ENCODE results near the gene ITPK1. TPM values are rescaled to one million over a fixed set of nuclear protein-coding genes. Genes with fewer than 3 reads are reported as not detected.

ITPK1 gene
- total RNA-seq, 1 experiment from 2014 or later: 25.9 TPM

DNA sequence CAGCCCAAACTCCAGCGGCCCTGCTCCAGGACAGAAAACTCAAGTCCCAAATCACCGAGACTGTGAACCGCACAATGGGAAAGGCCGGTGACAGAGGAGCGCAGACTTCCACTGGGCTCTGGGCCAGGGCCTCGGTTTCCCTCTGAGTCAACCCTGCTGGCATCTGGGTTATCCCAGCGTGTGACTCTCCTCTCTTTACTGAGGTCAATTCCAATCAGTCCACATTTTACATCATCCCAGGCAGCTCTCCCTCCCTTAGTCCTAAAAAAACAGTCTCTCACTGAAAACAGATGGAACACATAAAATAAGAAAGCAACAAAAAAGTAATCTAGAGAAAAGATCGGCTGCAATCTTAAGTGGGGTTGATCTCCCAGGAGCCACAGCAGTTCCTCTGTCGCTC lies 36.9 kb downstream of the ITPK1 start:
- ChIA-PET CTCF (no interaction called here), POLR2A (no interaction called here)
- H3K36me3 ChIP-seq (ENCODE audit: control insufficient read depth, insufficient read depth, low read length): no peaks in the 10 kb centered on the region
- intact Hi-C loops (cut with micrococcal nuclease; ENCODE audit: unreplicated experiment): no loop called here
- BruUV-seq (replicated peaks): no TSS peak
- TF ChIP-seq SIN3A (IDR thresholded peaks at IDR 0.05; ENCODE audit: borderline replicate concordance, insufficient read depth, low read depth, low read length) (no peak), CTCF (IDR thresholded peaks at IDR 0.05) (no peak), REST (IDR thresholded peaks at IDR 0.05; ENCODE audit: insufficient read depth in 1 of 2, low read depth in 2 of 2, low read length in 1 of 2) (no peak), TCF7L2 (IDR thresholded peaks at IDR 0.05; ENCODE audit: low read depth, low read length) (no peak), POLR2AphosphoS5 (IDR thresholded peaks at IDR 0.05; ENCODE audit: low read depth, low read length) (no peak)
- no peak overlapping the region for H3K4me3 ChIP-seq (ENCODE audit: low read depth in 2 of 2, low read length in 2 of 2)
- H3K27me3 ChIP-seq (ENCODE audit: control insufficient read depth, insufficient read depth, low read length): no peaks in the 10 kb centered on the region
- no peak for DNase-seq (ENCODE audit: low read depth, low spot score)
- H3K27ac ChIP-seq (ENCODE audit: low read length): no peak overlapping the region
- no peaks in the 10 kb centered on the region for H3K9me3 ChIP-seq (ENCODE audit: control insufficient read depth, insufficient read depth, low read depth, low read length)
- H3K4me1 ChIP-seq (ENCODE audit: control insufficient read depth, insufficient read depth, low read length): no peaks in the 10 kb centered on the region
- no peak for ATAC-seq
- in situ Hi-C loops (cut with HindIII; ENCODE audit: low pct_unique_long_range_greater_than_20kb, low sequenced_read_pairs): no loop called here

DNA sequence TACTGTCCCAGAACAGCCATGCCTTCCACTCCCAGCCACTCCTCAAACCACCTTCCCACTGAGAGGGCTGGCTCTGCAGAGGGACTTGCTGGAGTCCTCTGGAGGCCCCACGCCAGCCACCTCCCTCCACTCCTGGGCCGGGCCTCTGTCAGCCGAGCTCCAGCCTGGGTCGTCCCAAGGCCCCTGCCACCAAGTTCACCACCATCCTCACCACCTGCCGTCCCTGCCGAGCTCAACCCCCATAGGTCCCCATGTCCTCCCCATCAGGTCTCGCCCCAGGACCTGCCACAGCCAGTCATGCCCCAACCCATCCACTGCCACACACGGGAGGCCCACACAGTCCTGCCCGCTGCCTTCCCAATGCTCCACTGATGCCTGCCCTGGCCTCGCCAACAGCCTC lies 39.0 kb downstream of the ITPK1 start:
- CTCF ChIA-PET: no interaction called here

More for the DNA sequence above, 39.0 kb downstream of the ITPK1 start:
- ATAC-seq (no peak), DNase-seq (ENCODE audit: low read depth, low spot score) (no peak)
- Histone ChIP-seq H3K4me1 (ENCODE audit: control insufficient read depth, insufficient read depth, low read length) (no peaks in the 10 kb centered on the region), H3K36me3 (ENCODE audit: control insufficient read depth, insufficient read depth, low read length) (no peaks in the 10 kb centered on the region), H3K4me3 (ENCODE audit: low read depth in 2 of 2, low read length in 2 of 2) (no peak overlapping the region), H3K27me3 (ENCODE audit: control insufficient read depth, insufficient read depth, low read length) (no peaks in the 10 kb centered on the region), H3K9me3 (ENCODE audit: control insufficient read depth, insufficient read depth, low read depth, low read length) (no peaks in the 10 kb centered on the region), H3K27ac (ENCODE audit: low read length) (no peak overlapping the region)
- intact Hi-C loops (cut with micrococcal nuclease; ENCODE audit: unreplicated experiment) (no loop called here), in situ Hi-C loops (cut with HindIII; ENCODE audit: low pct_unique_long_range_greater_than_20kb, low sequenced_read_pairs) (no loop called here)
- TF ChIP-seq REST (IDR thresholded peaks at IDR 0.05; ENCODE audit: insufficient read depth in 1 of 2, low read depth in 2 of 2, low read length in 1 of 2): no peak
- TF ChIP-seq CTCF (IDR thresholded peaks at IDR 0.05): no peak
- no peak for TF ChIP-seq POLR2AphosphoS5 (IDR thresholded peaks at IDR 0.05; ENCODE audit: low read depth, low read length)
- TF ChIP-seq SIN3A (IDR thresholded peaks at IDR 0.05; ENCODE audit: borderline replicate concordance, insufficient read depth, low read depth, low read length): no peak
- TF ChIP-seq TCF7L2 (IDR thresholded peaks at IDR 0.05; ENCODE audit: low read depth, low read length): no peak
- POLR2A ChIA-PET: no interaction called here
- no TSS peak for BruUV-seq (replicated peaks)

Data from Panc1 (cell line).